ENCODE results near the gene DENND5A. TPM values are rescaled to one million over a fixed set of nuclear protein-coding genes. Genes with fewer than 3 reads are reported as not detected.

The DENND5A gene
- polyA plus RNA-seq, 3 donors from 2014 or later = 3.0 to 6.3 (median 5.1) TPM

DNA sequence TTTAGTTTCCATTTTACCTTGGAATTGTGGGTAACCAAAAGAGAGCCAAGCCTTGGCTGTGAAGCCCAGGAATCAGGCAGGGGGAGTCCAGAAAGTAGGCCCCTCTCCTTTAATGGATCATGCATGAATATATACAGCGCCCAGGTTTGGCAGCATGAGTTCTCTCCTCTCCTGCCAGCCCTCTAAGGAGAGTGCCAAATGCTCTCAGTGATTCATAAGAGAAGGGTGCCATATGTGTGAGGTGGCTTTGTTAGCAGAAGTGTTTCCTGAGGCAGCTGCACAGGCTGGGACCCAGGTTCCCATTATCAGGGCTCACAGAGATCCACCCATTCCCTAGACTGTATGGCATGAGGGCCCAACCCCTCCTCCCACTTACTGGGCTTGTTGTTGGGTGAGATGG lies 121.4 kb downstream of the DENND5A start:
- H3K36me3 Mint-ChIP-seq = peaks cover 0 to 28% (median 5%) of the 10 kb centered on the region in 3 donors
- H3K27ac Mint-ChIP-seq = no peak overlapping the region
- DNase-seq = no peak
- H3K27me3 Mint-ChIP-seq (ENCODE audit: low read depth in 3 of 3) = peaks cover 0 to 4% (median under 1%) of the 10 kb centered on the region in 3 donors
- no peaks in the 10 kb centered on the region for H3K4me1 Mint-ChIP-seq
- no peak overlapping the region for H3K4me3 Mint-ChIP-seq
- H3K9me3 Mint-ChIP-seq = no peaks in the 10 kb centered on the region

GRCh38 chr11:9142732-9143131 lies 122.4 kb downstream of the DENND5A start:
- peaks cover 0 to 4% (median 0%) of the 10 kb centered on the region in 3 donors for H3K27me3 Mint-ChIP-seq (ENCODE audit: low read depth in 3 of 3)
- no peak overlapping the region for H3K4me3 Mint-ChIP-seq
- no peaks in the 10 kb centered on the region for H3K9me3 Mint-ChIP-seq
- peaks cover 0 to 20% (median 3%) of the 10 kb centered on the region in 3 donors for H3K36me3 Mint-ChIP-seq
- H3K27ac Mint-ChIP-seq = no peak overlapping the region
- peaks cover 0 to 2% of the 10 kb centered on the region in 2 donors for H3K4me1 Mint-ChIP-seq
- DNase-seq = no peak

DNA sequence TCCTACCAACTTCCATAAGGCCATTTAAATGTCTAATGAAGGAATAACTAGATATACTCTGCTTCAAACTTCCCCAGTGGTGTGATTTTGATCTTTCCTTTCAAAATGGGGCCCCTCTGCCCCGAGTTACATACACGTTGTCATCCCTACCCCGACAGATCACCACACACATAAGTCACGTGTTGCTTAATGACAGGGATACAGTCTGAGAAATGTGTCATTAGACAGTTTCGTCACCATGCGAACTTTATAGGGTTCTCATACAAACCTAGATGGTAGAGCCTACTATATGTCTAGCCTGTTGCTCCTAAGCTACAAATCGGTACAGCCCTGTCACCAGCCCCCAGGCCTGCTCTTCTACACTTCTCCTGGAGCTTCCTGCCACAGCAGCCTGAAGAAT lies 124.0 kb downstream of the DENND5A start:
- Mint-ChIP-seq H3K4me3 (no peak overlapping the region), H3K4me1 (peaks cover 0 to 6% of the 10 kb centered on the region in 2 donors), H3K9me3 (no peaks in the 10 kb centered on the region), H3K36me3 (peaks cover 0 to 13% (median 3%) of the 10 kb centered on the region in 3 donors), H3K27me3 (ENCODE audit: low read depth in 3 of 3) (no peaks in the 10 kb centered on the region), H3K27ac (no peak overlapping the region)
- DNase-seq = no peak

DNA sequence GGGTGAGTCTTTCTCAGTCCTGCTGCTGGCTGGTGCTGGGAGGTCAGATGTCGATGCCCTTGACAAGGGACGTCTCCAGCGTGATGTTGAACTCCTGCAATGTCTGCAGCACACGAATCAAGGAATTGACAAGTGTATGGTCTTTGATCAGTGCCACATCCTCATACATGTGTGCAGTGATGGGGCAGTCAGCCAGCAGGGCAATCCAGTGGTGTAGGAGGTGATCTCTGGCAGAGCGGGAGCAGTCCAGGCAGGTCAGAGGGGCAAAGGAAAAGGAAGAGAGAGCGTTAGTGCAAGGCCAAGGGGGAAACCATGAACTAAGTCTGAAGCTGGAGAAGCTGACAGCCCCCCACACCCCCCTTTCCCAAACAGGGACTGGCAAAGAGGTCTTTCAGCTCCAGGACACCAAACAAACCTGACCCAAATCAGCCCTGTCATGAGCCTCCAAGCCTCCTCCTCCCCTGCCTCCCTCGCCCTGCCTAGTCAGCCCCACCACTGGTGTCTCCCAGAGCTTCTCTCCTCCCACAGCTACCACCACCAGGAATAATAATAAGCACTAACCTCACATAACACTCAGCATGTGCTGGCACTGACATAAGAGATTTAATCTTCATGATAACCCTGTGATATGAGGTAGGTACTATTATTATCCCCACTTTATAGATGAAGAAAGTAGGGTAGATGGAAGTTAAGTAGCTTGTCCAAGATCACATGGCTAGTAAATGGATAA lies 125.4 kb downstream of the DENND5A start:
- H3K27me3 Mint-ChIP-seq (ENCODE audit: low read depth in 3 of 3) = peaks cover 0 to 4% (median 0%) of the 10 kb centered on the region in 3 donors
- H3K9me3 Mint-ChIP-seq = no peaks in the 10 kb centered on the region
- peaks cover 0 to 7% (median 3%) of the 10 kb centered on the region in 3 donors for H3K36me3 Mint-ChIP-seq
- no peak overlapping the region for H3K27ac Mint-ChIP-seq
- H3K4me3 Mint-ChIP-seq = no peak overlapping the region
- no peak for DNase-seq
- peaks cover 0 to 6% of the 10 kb centered on the region in 2 donors for H3K4me1 Mint-ChIP-seq

GRCh38 chr11:9138612-9139579 lies 126.3 kb downstream of the DENND5A start:
- H3K9me3 Mint-ChIP-seq = no peaks in the 10 kb centered on the region
- peaks cover 0 to 6% of the 10 kb centered on the region in 2 donors for H3K4me1 Mint-ChIP-seq
- DNase-seq = no peak
- peaks cover 0 to 4% (median 0%) of the 10 kb centered on the region in 3 donors for H3K27me3 Mint-ChIP-seq (ENCODE audit: low read depth in 3 of 3)
- no peak overlapping the region for H3K4me3 Mint-ChIP-seq
- H3K27ac Mint-ChIP-seq = no peak overlapping the region
- H3K36me3 Mint-ChIP-seq = peaks cover 0 to 6% (median 3%) of the 10 kb centered on the region in 3 donors

DNA sequence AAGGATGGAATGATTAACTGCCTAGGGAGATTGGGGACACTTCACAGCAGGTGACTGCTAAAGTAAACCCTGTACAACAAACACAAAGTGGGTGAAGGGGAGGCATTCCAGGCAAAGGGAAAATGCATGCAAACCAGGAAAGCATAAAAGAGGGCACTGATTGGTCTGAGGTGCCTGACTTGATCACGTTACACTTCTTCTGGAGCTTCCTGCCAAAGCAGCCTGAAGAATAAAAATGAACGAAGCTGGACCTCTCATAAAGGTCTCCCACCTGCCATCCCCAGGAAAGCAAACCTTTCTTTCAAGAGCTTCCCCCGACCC lies 127.1 kb downstream of the DENND5A start:
- Mint-ChIP-seq H3K9me3 (no peaks in the 10 kb centered on the region), H3K36me3 (peaks cover 0 to 6% (median 3%) of the 10 kb centered on the region in 3 donors), H3K4me1 (peaks cover 0 to 6% of the 10 kb centered on the region in 2 donors), H3K27me3 (ENCODE audit: low read depth in 3 of 3) (peaks cover 0 to 4% (median 0%) of the 10 kb centered on the region in 3 donors), H3K4me3 (no peak overlapping the region), H3K27ac (no peak overlapping the region)
- DNase-seq = no peak

DNA sequence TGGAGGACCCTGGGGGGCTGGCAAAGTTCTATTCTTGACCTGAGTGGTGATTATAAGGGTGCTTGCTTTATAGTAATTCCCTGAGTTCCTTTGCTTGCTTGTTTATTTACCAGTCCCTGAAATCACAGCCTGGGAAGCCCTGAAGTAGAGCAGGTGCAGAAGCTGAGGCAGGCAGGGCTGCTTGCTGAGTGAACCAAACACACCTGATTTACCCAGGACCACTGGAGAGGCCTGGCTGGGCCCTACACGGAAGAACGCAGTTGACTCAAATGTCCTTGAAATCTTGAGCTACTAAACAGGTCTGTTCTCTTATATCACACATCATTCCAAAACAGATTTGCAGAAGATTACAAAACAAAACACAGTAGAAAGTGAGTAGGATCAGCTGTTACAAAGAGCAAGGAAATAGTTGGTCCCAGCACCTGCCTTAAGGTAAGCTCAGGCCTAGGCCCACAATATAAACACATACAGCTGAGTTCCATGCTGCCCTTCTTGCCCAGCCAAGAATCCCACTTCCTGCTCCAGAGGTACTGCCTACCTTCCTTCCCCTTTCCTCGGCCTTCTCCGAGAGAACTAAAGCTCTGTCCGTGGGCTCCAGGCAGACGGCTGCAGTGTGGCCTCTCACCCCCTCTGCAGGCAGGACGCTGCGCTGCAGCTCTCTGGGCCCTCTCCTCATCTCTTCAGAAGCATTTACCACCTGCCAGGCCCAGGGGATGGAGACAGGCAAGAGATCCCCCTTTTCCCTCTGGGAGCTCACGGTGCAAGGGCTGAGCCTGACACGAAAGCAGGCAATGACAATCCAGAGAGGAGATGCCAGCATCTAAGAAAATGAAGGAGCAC lies 127.6 kb downstream of the DENND5A start:
- Mint-ChIP-seq H3K27ac (peak overlapping the region in 1 of 6 donors; percentile 26), H3K36me3 (peaks cover 0 to 6% (median 3%) of the 10 kb centered on the region in 3 donors), H3K4me1 (peaks cover 0 to 6% of the 10 kb centered on the region in 2 donors), H3K9me3 (peaks cover 0 to 1% (median 0%) of the 10 kb centered on the region in 6 donors), H3K4me3 (no peak overlapping the region), H3K27me3 (ENCODE audit: low read depth in 3 of 3) (peaks cover 0 to 4% (median 0%) of the 10 kb centered on the region in 3 donors)
- peak; percentile 15 to 45 (median 39) for DNase-seq

DNA sequence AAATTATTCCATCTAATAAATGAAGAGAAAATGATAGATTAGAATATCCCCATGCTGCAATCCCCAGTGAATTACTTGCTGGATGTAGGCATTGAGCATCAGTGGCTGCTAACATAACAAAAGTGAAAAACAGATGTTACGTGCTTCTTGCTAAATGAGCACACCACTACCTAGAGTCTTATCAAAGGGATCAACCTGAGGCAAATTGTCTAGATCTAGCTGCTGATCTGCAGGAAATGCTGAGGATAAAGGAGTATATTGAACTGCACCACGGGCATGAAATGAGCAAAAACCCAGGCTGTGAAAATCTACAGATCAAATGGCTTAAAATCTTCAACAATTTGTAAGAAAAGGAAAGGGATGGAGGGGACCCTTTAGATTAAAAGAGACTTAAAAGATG lies 128.4 kb downstream of the DENND5A start:
- Mint-ChIP-seq H3K36me3 (peaks cover 0 to 9% (median 3%) of the 10 kb centered on the region in 3 donors), H3K9me3 (peaks cover 0 to 1% (median 0%) of the 10 kb centered on the region in 6 donors), H3K27me3 (ENCODE audit: low read depth in 3 of 3) (peaks cover 0 to 4% (median 2%) of the 10 kb centered on the region in 3 donors), H3K27ac (no peak overlapping the region), H3K4me1 (peaks cover 0 to 6% of the 10 kb centered on the region in 2 donors), H3K4me3 (no peak overlapping the region)
- DNase-seq = no peak

DNA sequence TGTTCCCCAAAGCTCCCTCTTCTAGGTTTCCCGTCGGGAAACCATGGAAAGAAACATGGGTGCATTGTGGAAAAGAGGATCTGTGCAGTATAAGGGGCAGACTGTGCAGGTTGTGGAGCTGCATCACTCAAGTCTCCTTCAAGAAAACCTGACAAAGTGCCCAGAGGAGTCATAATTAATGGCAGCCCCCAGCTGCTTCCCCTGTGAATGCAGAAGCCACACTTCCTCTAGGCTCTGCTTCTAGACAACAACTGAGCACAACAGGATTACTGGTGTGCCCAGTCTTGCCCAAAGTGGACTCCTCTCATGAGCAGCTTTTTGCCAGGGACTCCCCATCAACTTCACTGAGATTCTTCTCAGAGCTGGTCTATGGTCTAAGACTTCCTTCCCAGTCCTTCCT lies 131.2 kb downstream of the DENND5A start:
- Mint-ChIP-seq H3K27me3 (ENCODE audit: low read depth in 3 of 3) (peaks cover 2 to 4% (median 2%) of the 10 kb centered on the region in 3 donors), H3K9me3 (peaks cover 0 to 1% (median 0%) of the 10 kb centered on the region in 6 donors), H3K36me3 (peaks cover 0 to 3% (median 0%) of the 10 kb centered on the region in 3 donors), H3K4me3 (no peak overlapping the region), H3K4me1 (peaks cover 0 to 6% of the 10 kb centered on the region in 2 donors), H3K27ac (no peak overlapping the region)
- no peak for DNase-seq

GRCh38 chr11:9132203-9132878 lies 132.8 kb downstream of the DENND5A start:
- Mint-ChIP-seq H3K27ac (no peak overlapping the region), H3K4me3 (no peak overlapping the region), H3K4me1 (peaks cover 0 to under 1% of the 10 kb centered on the region in 2 donors), H3K36me3 (peaks cover 0 to 3% (median 0%) of the 10 kb centered on the region in 3 donors), H3K27me3 (ENCODE audit: low read depth in 3 of 3) (peaks cover 2 to 7% (median 2%) of the 10 kb centered on the region in 3 donors), H3K9me3 (peaks cover 0 to 1% (median 0%) of the 10 kb centered on the region in 6 donors)
- DNase-seq = no peak

- H3K27ac Mint-ChIP-seq = no peak overlapping the region
- H3K27me3 Mint-ChIP-seq (ENCODE audit: low read depth in 3 of 3) = peaks cover 2 to 3% (median 2%) of the 10 kb centered on the region in 3 donors
- H3K4me1 Mint-ChIP-seq = no peaks in the 10 kb centered on the region
- no peak overlapping the region for H3K4me3 Mint-ChIP-seq
- H3K36me3 Mint-ChIP-seq = peaks cover 0 to 3% (median 0%) of the 10 kb centered on the region in 3 donors
- peaks cover 0 to 1% (median 0%) of the 10 kb centered on the region in 6 donors for H3K9me3 Mint-ChIP-seq
- no peak for DNase-seq
Observed at GRCh38 chr11:9130297-9130696, 134.9 kb downstream of the DENND5A start.

- no peak for DNase-seq
- no peaks in the 10 kb centered on the region for H3K36me3 Mint-ChIP-seq
- no peaks in the 10 kb centered on the region for H3K4me1 Mint-ChIP-seq
- H3K4me3 Mint-ChIP-seq = no peak overlapping the region
- H3K27ac Mint-ChIP-seq = no peak overlapping the region
- H3K9me3 Mint-ChIP-seq = no peaks in the 10 kb centered on the region
- H3K27me3 Mint-ChIP-seq (ENCODE audit: low read depth in 3 of 3) = peaks cover 0 to 4% (median 3%) of the 10 kb centered on the region in 3 donors
Observed at GRCh38 chr11:9126636-9127035, 138.5 kb downstream of the DENND5A start.
